Thyroid gland (tissue), 4 donors: Measurements from ENCODE around the gene ARFGAP2. TPM values are rescaled to one million over a fixed set of nuclear protein-coding genes. Genes with fewer than 3 reads are reported as not detected.

ENCODE experiments used
- DNase-seq, 2 donors: peaks; one replicate each; pipeline ENCODE4 v3.0.0-alpha.2; 2019
- H3K27ac ChIP-seq, 3 donors: fragments of 200-600 bp; sonication (generic); 1 replicate in 2 of 3; 2 replicates in 1 of 3; pipeline ENCODE4 v1.5.1; 2016 to 2019; ENCODE audit warnings: mild to moderate bottlenecking in 1 of 3, moderate library complexity in 1 of 3
- H3K27me3 ChIP-seq: fragments of 200-600 bp; sonication (generic); one replicate; pipeline ENCODE4 v1.5.1; 2019
- H3K36me3 ChIP-seq, 2 donors: fragments of 200-600 bp; sonication (generic); one replicate each; pipeline ENCODE4 v1.5.1; 2016 to 2019
- H3K4me1 ChIP-seq, 2 donors: fragments of 200-600 bp; sonication (generic); one replicate each; pipeline ENCODE4 v1.5.1; 2017 to 2019
- H3K4me3 ChIP-seq, 3 donors: fragments of 200-600 bp; sonication (generic); replicated peaks in 1 of 3; 1 replicate in 2 of 3; 2 replicates in 1 of 3; pipeline ENCODE4 v1.5.1; 2016; ENCODE audit warnings: mild to moderate bottlenecking in 1 of 3
- H3K9me3 ChIP-seq: fragments of 200-600 bp; sonication (generic); one replicate; pipeline ENCODE4 v1.5.1; 2017
- CTCF ChIP-seq, 6 experiments: fragments of 200-600 bp in 3 of 6; fragments of 450-650 bp in 3 of 6; sonication (generic) in 3 of 6; IDR thresholded peaks; one replicate each; pipeline ENCODE4 v1.5.1; 2016 to 2019; ENCODE audit warnings: antibody characterized with exemption in 6 of 6, mild to moderate bottlenecking in 2 of 6, inconsistent platforms in 1 of 6, moderate library complexity in 1 of 6
- POLR2A ChIP-seq, 2 donors: fragments of 450-650 bp; IDR thresholded peaks; one replicate each; pipeline ENCODE4 v1.6.1; 2017; ENCODE audit warnings: antibody characterized with exemption in 2 of 2, mild to moderate bottlenecking in 2 of 2, moderate library complexity in 1 of 2
- WGBS, 2 donors: methylation state at CpG; one replicate each; pipeline ENCODE4 v1.1.5; 2017; 5-methylcytosine and 5-hydroxymethylcytosine counted together
- intact Hi-C: fragments of 100-400 bp; cut with DNase I; formaldehyde crosslinking; loops from one replicate; pipeline ENCODE4 v1.15.1; 2023
- total RNA-seq, 4 donors: library from RNA; depleted of rRNA; stranded (reverse); fragments of >200 nt; gene quantifications; one replicate each; pipeline ENCODE4 v1.2.3, GENCODE V29; 2016

ARFGAP2 gene
- total RNA-seq, 4 donors from 2014 or later: 145 to 194 (median 160) TPM

GRCh38 chr11:47136921-47137320 lies 39.8 kb downstream of the ARFGAP2 start:
- H3K36me3 ChIP-seq: no peaks in the 10 kb centered on the region
- no peak for TF ChIP-seq CTCF (IDR thresholded peaks at IDR 0.05)
- TF ChIP-seq POLR2A (IDR thresholded peaks at IDR 0.05): no peak
- H3K27ac ChIP-seq: peak overlapping the region in 1 of 3 donors; percentile 33
- peaks cover 7 to 17% of the 10 kb centered on the region in 2 donors for H3K4me1 ChIP-seq
- no peak overlapping the region for H3K4me3 ChIP-seq
- H3K27me3 ChIP-seq: no peaks in the 10 kb centered on the region
- DNase-seq: no peak
- 82 to 87% methylated on average over 3 of the region's 3 CpGs for WGBS, 2 donors
- H3K9me3 ChIP-seq: no peaks in the 10 kb centered on the region
- intact Hi-C loops: no loop called here

- WGBS, 2 donors: 81 to 84% methylated on average over 3 of the region's 3 CpGs
These were observed 40.4 kb downstream of the ARFGAP2 start for GRCh38 chr11:47136327-47136726.

GRCh38 chr11:47132981-47133380 lies 43.7 kb downstream of the ARFGAP2 start:
- Histone ChIP-seq H3K36me3 (no peaks in the 10 kb centered on the region), H3K4me1 (peaks cover 7 to 16% of the 10 kb centered on the region in 2 donors), H3K9me3 (no peaks in the 10 kb centered on the region), H3K4me3 (no peak overlapping the region), H3K27me3 (no peaks in the 10 kb centered on the region), H3K27ac (no peak overlapping the region)
- no peak for DNase-seq
- WGBS, 2 donors: 86 to 100% methylated on average over 1 of the region's 1 CpG
- TF ChIP-seq CTCF (IDR thresholded peaks at IDR 0.05) (no peak), POLR2A (IDR thresholded peaks at IDR 0.05) (no peak)
- intact Hi-C loops: no loop called here

More at GRCh38 chr11:47136327-47136726, 40.4 kb downstream of the ARFGAP2 start:
- H3K27me3 ChIP-seq: no peaks in the 10 kb centered on the region
- no peaks in the 10 kb centered on the region for H3K9me3 ChIP-seq
- H3K27ac ChIP-seq: no peak overlapping the region
- H3K4me1 ChIP-seq: peaks cover 7 to 17% of the 10 kb centered on the region in 2 donors
- DNase-seq: no peak
- H3K4me3 ChIP-seq: no peak overlapping the region
- intact Hi-C loops: no loop called here
- H3K36me3 ChIP-seq: no peaks in the 10 kb centered on the region
- TF ChIP-seq CTCF (IDR thresholded peaks at IDR 0.05) (no peak), POLR2A (IDR thresholded peaks at IDR 0.05) (no peak)

GRCh38 chr11:47132490-47132889 lies 44.2 kb downstream of the ARFGAP2 start:
- H3K9me3 ChIP-seq: no peaks in the 10 kb centered on the region
- TF ChIP-seq CTCF (IDR thresholded peaks at IDR 0.05): no peak
- no peak for TF ChIP-seq POLR2A (IDR thresholded peaks at IDR 0.05)
- intact Hi-C loops: no loop called here
- H3K27me3 ChIP-seq: no peaks in the 10 kb centered on the region
- no peak overlapping the region for H3K4me3 ChIP-seq
- H3K36me3 ChIP-seq: no peaks in the 10 kb centered on the region
- H3K4me1 ChIP-seq: peaks cover 7 to 11% of the 10 kb centered on the region in 2 donors
- peak in 1 of 2 donors; percentile 9 for DNase-seq
- H3K27ac ChIP-seq: no peak overlapping the region

GRCh38 chr11:47131136-47131535 lies 45.5 kb downstream of the ARFGAP2 start:
- H3K4me3 ChIP-seq: no peak overlapping the region
- no peaks in the 10 kb centered on the region for H3K36me3 ChIP-seq
- peaks cover 3 to 7% of the 10 kb centered on the region in 2 donors for H3K4me1 ChIP-seq
- TF ChIP-seq CTCF (IDR thresholded peaks at IDR 0.05) (no peak), POLR2A (IDR thresholded peaks at IDR 0.05) (no peak)
- H3K27me3 ChIP-seq: no peaks in the 10 kb centered on the region
- no peak for DNase-seq
- H3K9me3 ChIP-seq: no peaks in the 10 kb centered on the region
- intact Hi-C loops: no loop called here
- 94 to 100% methylated on average over 2 of the region's 2 CpGs for WGBS, 2 donors
- H3K27ac ChIP-seq: no peak overlapping the region
